GM12874 (cell line): ENCODE results near the gene ADAMTS14.

Experiments used
- CTCF ChIP-seq: IDR thresholded peaks from 2 replicates; pipeline ENCODE4 v1.5.1; 2011; ENCODE audit warnings: low read depth, mild to moderate bottlenecking, control low read depth, low read length, moderate library complexity; ENCODE audit not compliant: insufficient read depth

ADAMTS14 gene

GRCh38 chr10:70751356-70751755 lies 79.0 kb downstream of the ADAMTS14 start:
- TF ChIP-seq CTCF: no peak

GRCh38 chr10:70751991-70752390 lies 79.7 kb downstream of the ADAMTS14 start:
- no peak for TF ChIP-seq CTCF

- no peak for TF ChIP-seq CTCF
These were observed 80.3 kb downstream of the ADAMTS14 start for GRCh38 chr10:70752571-70752970.

- TF ChIP-seq CTCF: no peak
These were observed 80.8 kb downstream of the ADAMTS14 start for GRCh38 chr10:70753026-70753663.

GRCh38 chr10:70753841-70754621 lies 81.7 kb downstream of the ADAMTS14 start:
- no peak for TF ChIP-seq CTCF

- TF ChIP-seq CTCF: no peak
These were observed 84.5 kb downstream of the ADAMTS14 start for GRCh38 chr10:70756700-70757360.

GRCh38 chr10:70757856-70758255 lies 85.5 kb downstream of the ADAMTS14 start:
- TF ChIP-seq CTCF: no peak
